NCI-H345 (cell line): ENCODE data around the gene TF.

Experiments used
- DNase-seq: peaks from one replicate; lab custom pipeline; 2025; lab: John Stamatoyannopoulos, UW

Gene TF

GRCh38 chr3:133837487-133838295 lies 91.5 kb downstream of the TF start:
- DNase-seq, result no peak

GRCh38 chr3:133838296-133838789 lies 92.2 kb downstream of the TF start:
- no peak for DNase-seq

- DNase-seq, result no peak
Observed at GRCh38 chr3:133838916-133839800, 93.0 kb downstream of the TF start.

- no peak for DNase-seq
Observed at GRCh38 chr3:133840055-133840737, 94.0 kb downstream of the TF start.

- DNase-seq, result no peak
Observed at GRCh38 chr3:133840767-133841166, 94.6 kb downstream of the TF start.

- no peak for DNase-seq
Observed at GRCh38 chr3:133841196-133841595, 95.0 kb downstream of the TF start.

GRCh38 chr3:133842158-133842557 lies 96.0 kb downstream of the TF start:
- no peak for DNase-seq

GRCh38 chr3:133843634-133844033 lies 97.4 kb downstream of the TF start:
- DNase-seq, result no peak

GRCh38 chr3:133845127-133845526 lies 98.9 kb downstream of the TF start:
- no peak for DNase-seq
